Endothelial cell of umbilical vein (primary cell): ENCODE results near the gene EME2. TPM values are rescaled to one million over a fixed set of nuclear protein-coding genes. Genes with fewer than 3 reads are reported as not detected.

ENCODE experiments used
- BruUV-seq: library from RNA; stranded (reverse); fragments of 400-500 nt; replicated peaks from 2 replicates; lab custom pipeline; 2021; lab: Mats Ljungman, UMichigan
- CTCF ChIA-PET: fragments of 300-600, 350-600 bp; sonication (Branson Sonifier 250); formaldehyde crosslinking; loops from one replicate; lab custom pipeline; 2021; ENCODE audit warnings: antibody characterized with exemption, inconsistent platforms; lab: Charles Lee
- POLR2A ChIA-PET: fragments of 300-600, 350-600 bp; sonication (Branson Sonifier 250); formaldehyde crosslinking; loops from one replicate; lab custom pipeline; 2021; ENCODE audit warnings: antibody characterized with exemption, inconsistent platforms; lab: Charles Lee
- DNase-seq: peaks from one replicate; pipeline ENCODE4 v3.0.0-alpha.2; 2011; ENCODE audit warnings: low read depth, low spot score
- FAIRE-seq: peaks from 2 replicates; lab custom pipeline; 2011; peaks lifted over from hg19 to GRCh38; lab: Jason Lieb, UNC
- H2AFZ ChIP-seq: 2 replicates; pipeline ENCODE4 v1.6.0; 2012; ENCODE audit warnings: low read depth, low read length, control low read depth, inconsistent platforms
- H3K27ac ChIP-seq: 2 replicates; pipeline ENCODE4 v1.5.1; 2011; ENCODE audit warnings: low read depth, mild to moderate bottlenecking, control low read depth, low read length, moderate library complexity; ENCODE audit not compliant: insufficient read depth
- H3K27me3 ChIP-seq, 2 experiments: 2 replicates each; pipeline versions ENCODE4 v1.6.0 to v1.6.1; 2011; ENCODE audit warnings: low read length in 2 of 2, mixed read lengths in 1 of 2; ENCODE audit not compliant: control insufficient read depth in 2 of 2, insufficient read depth in 2 of 2
- H3K36me3 ChIP-seq, 2 experiments: 2 replicates in 1 of 2; 3 replicates in 1 of 2; pipeline ENCODE4 v1.5.1; 2011; ENCODE audit warnings: low read length in 2 of 2, mild to moderate bottlenecking in 1 of 2, moderate library complexity in 1 of 2; ENCODE audit not compliant: control insufficient read depth in 2 of 2, insufficient read depth in 2 of 2; ENCODE audit errors: extremely low read depth in 1 of 2
- H3K4me1 ChIP-seq: 3 replicates; pipeline ENCODE4 v1.5.1; 2011; ENCODE audit warnings: mild to moderate bottlenecking, low read length; ENCODE audit not compliant: control insufficient read depth, insufficient read depth; ENCODE audit errors: extremely low read depth
- H3K4me2 ChIP-seq: 2 replicates; pipeline ENCODE4 v1.6.1; 2011; ENCODE audit warnings: low read length, control low read depth, mixed read lengths; ENCODE audit not compliant: insufficient read depth
- H3K4me3 ChIP-seq, 3 experiments: fragments of 200-600 bp in 1 of 3; sonication (generic), shearing (Covaris generic) in 1 of 3; replicated peaks in 1 of 3; 2 replicates each; pipeline ENCODE4 v1.5.1; 2011 to 2016; ENCODE audit warnings: control low read depth in 3 of 3, low read length in 3 of 3, mild to moderate bottlenecking in 2 of 3, inconsistent platforms in 1 of 3, low read depth in 1 of 3, moderate library complexity in 1 of 3; ENCODE audit not compliant: insufficient read depth in 1 of 3
- H3K79me2 ChIP-seq: 2 replicates; pipeline ENCODE4 v1.6.0; 2012; ENCODE audit warnings: low read length, inconsistent platforms; ENCODE audit not compliant: control insufficient read depth, insufficient read depth
- H3K9ac ChIP-seq: replicated peaks from 2 replicates; pipeline ENCODE3; 2011; ENCODE audit warnings: low read length, control low read depth; ENCODE audit not compliant: insufficient read depth; ENCODE audit errors: extremely low read depth
- H3K9me1 ChIP-seq: replicated peaks from 3 replicates; pipeline ENCODE4 v1.6.0; 2011; ENCODE audit warnings: mild to moderate bottlenecking, low read length; ENCODE audit not compliant: control insufficient read depth, insufficient read depth; ENCODE audit errors: extremely low read depth
- H3K9me3 ChIP-seq: replicated peaks from 2 replicates; pipeline ENCODE4 v1.5.1; 2012; ENCODE audit warnings: low read length, inconsistent platforms; ENCODE audit not compliant: control insufficient read depth, insufficient read depth
- H4K20me1 ChIP-seq: replicated peaks from 2 replicates; pipeline ENCODE3; 2011; ENCODE audit warnings: mild to moderate bottlenecking, low read length; ENCODE audit not compliant: control insufficient read depth, insufficient read depth; ENCODE audit errors: extremely low read depth
- EZH2 ChIP-seq: IDR thresholded peaks from 2 replicates; pipeline ENCODE4 v1.6.1; 2012; ENCODE audit warnings: borderline replicate concordance, low read depth, mild to moderate bottlenecking, moderate library complexity, low read length, inconsistent platforms; ENCODE audit not compliant: severe bottlenecking
- FOS ChIP-seq: IDR thresholded peaks from 2 replicates; pipeline ENCODE4 v1.6.1; 2011; ENCODE audit warnings: mild to moderate bottlenecking, low read length, moderate library complexity, borderline replicate concordance; ENCODE audit not compliant: insufficient read depth
- GATA2 ChIP-seq: IDR thresholded peaks from 2 replicates; pipeline ENCODE4 v1.7.0; 2011; ENCODE audit warnings: low read depth, mild to moderate bottlenecking, moderate library complexity, mixed read lengths, low read length; ENCODE audit not compliant: insufficient read length, insufficient read depth
- JUN ChIP-seq: IDR thresholded peaks from 2 replicates; pipeline ENCODE4 v1.6.1; 2011; ENCODE audit warnings: borderline replicate concordance, low read depth; ENCODE audit not compliant: insufficient read length, insufficient read depth
- MYC ChIP-seq: IDR thresholded peaks from one replicate; pipeline ENCODE4 v1.6.1; 2011; ENCODE audit warnings: mild to moderate bottlenecking, low read depth, low read length
- POLR2A ChIP-seq: IDR thresholded peaks from 2 replicates; pipeline ENCODE4 v1.6.1; 2012; ENCODE audit warnings: low read depth, mild to moderate bottlenecking, control low read depth, low read length
- POLR2AphosphoS5 ChIP-seq: IDR thresholded peaks from 2 replicates; pipeline ENCODE4 v1.6.1; 2012; ENCODE audit warnings: low read depth, mild to moderate bottlenecking, control low read depth, low read length, moderate library complexity; ENCODE audit not compliant: insufficient read depth
- dilution Hi-C: fragments of 300-500 bp; cut with MboI; formaldehyde crosslinking; loops from one replicate; pipeline ENCODE4 v1.15.0; 2019; ENCODE audit warnings: low sequenced_read_pairs; ENCODE audit not compliant: extremely low pct_ligation_motif_present
- intact Hi-C: fragments of 100-400 bp; cut with micrococcal nuclease; formaldehyde crosslinking; loops from one replicate; pipeline ENCODE4 v1.10.0; 2022
- polyA plus RNA-seq, 4 experiments: library from polyadenylated mRNA; depleted of rRNA in 3 of 4; stranded (reverse) in 3 of 4; unstranded in 1 of 4; fragments of >200 nt; gene quantifications; 2 replicates each; pipeline versions ENCODE4 v1.2.1 to v1.2.3, GENCODE V29; 2011 to 2012; ENCODE audit warnings: missing spikeins in 1 of 4
- total RNA-seq: library from RNA; stranded (reverse); gene quantifications from 2 replicates; pipeline ENCODE4 v1.2.3, GENCODE V29; 2021
- TF ChIP-seq, protein P1 (sequence below): IDR thresholded peaks from 2 replicates; pipeline ENCODE4 v1.6.1; 2011; ENCODE audit not compliant: insufficient read depth, insufficient read length
- TF ChIP-seq, protein P2 (sequence below), 2 donors: IDR thresholded peaks; 1 replicate in 1 of 2; 2 replicates in 1 of 2; pipeline ENCODE4 v1.5.1; 2011; ENCODE audit warnings: low read length in 2 of 2, mild to moderate bottlenecking in 2 of 2, moderate library complexity in 2 of 2, control low read depth in 1 of 2, inconsistent platforms in 1 of 2, low read depth in 1 of 2; ENCODE audit not compliant: insufficient read depth in 1 of 2; ENCODE audit errors: extremely low read depth in 1 of 2

The EME2 gene
- total and polyA plus RNA-seq, 2 donors (not counting 3 experiments of a cell fraction or from before 2014, with no cell fraction given) = 9.7 to 21.4 TPM

DNA sequence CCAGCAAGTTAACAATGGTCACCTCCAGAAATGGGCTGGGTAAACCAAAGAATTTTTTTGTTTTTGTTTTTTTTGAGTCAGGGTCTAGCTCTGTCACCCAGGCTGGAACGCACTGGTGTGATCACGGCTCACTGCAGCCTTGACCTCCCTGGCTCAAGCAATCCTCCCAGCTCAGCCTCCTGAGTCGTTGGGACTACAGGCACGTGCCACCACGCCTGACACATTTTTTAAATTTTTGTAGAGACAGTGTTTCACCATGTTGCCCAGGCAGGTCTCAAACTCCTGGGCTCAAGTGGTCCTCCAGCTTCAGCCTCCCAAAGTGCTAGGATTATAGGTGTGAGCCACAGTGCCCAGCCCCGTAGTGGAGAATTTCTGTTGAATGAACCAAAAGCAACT lies 8.1 kb downstream of the EME2 start:
- Histone ChIP-seq H3K27me3 (no peaks in the 10 kb centered on the region), H3K9me1 (no peaks in the 10 kb centered on the region), H3K9me3 (no peaks in the 10 kb centered on the region), H3K27ac (no peak overlapping the region), H3K36me3 (peaks cover 0 to 40% of the 10 kb centered on the region in 2 experiments), H3K4me3 (no peak overlapping the region), H2AFZ (no peak overlapping the region), H3K9ac (no peak overlapping the region), H3K4me2 (no peak overlapping the region), H3K79me2 (peaks cover 21% of the 10 kb centered on the region), H3K4me1 (peaks cover 14% of the 10 kb centered on the region), H4K20me1 (no peaks in the 10 kb centered on the region)
- no peak for TF ChIP-seq MYC
- no peak for TF ChIP-seq GATA2
- no peak for TF ChIP-seq FOS
- no peak for TF ChIP-seq POLR2AphosphoS5
- no peak for TF ChIP-seq POLR2A
- TF ChIP-seq, protein P1, sequence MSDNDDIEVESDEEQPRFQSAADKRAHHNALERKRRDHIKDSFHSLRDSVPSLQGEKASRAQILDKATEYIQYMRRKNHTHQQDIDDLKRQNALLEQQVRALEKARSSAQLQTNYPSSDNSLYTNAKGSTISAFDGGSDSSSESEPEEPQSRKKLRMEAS = no peak
- no peak for TF ChIP-seq EZH2
- no peak for TF ChIP-seq JUN
- TF ChIP-seq, protein P2, sequence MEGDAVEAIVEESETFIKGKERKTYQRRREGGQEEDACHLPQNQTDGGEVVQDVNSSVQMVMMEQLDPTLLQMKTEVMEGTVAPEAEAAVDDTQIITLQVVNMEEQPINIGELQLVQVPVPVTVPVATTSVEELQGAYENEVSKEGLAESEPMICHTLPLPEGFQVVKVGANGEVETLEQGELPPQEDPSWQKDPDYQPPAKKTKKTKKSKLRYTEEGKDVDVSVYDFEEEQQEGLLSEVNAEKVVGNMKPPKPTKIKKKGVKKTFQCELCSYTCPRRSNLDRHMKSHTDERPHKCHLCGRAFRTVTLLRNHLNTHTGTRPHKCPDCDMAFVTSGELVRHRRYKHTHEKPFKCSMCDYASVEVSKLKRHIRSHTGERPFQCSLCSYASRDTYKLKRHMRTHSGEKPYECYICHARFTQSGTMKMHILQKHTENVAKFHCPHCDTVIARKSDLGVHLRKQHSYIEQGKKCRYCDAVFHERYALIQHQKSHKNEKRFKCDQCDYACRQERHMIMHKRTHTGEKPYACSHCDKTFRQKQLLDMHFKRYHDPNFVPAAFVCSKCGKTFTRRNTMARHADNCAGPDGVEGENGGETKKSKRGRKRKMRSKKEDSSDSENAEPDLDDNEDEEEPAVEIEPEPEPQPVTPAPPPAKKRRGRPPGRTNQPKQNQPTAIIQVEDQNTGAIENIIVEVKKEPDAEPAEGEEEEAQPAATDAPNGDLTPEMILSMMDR (IDR thresholded peaks at IDR 0.05; ENCODE audit: extremely low read depth in 1 of 2, insufficient read depth in 1 of 2, low read depth in 1 of 2, low read length in 2 of 2) = no peak
- FAIRE-seq (no peak), DNase-seq (no peak)
- intact Hi-C loops (loop anchor here (5.0 to 10.0 kb wide), 2 partner anchors 358 to 476 kb away; partner anchors contain the start of genes UBE2I and UQCC4), dilution Hi-C loops (no loop called here)
- BruUV-seq = TSS peak; percentile 44
- POLR2A ChIA-PET = interaction anchor here (1.2 kb wide), 1 partner anchor 360 kb away, joined by 3 read pairs; the partner anchor contains the start of gene UQCC4
- CTCF ChIA-PET = interaction anchor here (1.5 kb wide), 1 partner anchor 73 kb away, joined by 3 read pairs; no protein-coding TSS in a partner anchor
